ENCODE results near the gene PUM2. TPM values are rescaled to one million over a fixed set of nuclear protein-coding genes. Genes with fewer than 3 reads are reported as not detected.

The PUM2 gene
- total RNA-seq, 1 experiment from 2014 or later: 105 TPM

GRCh38 chr2:20304411-20304810, 46.2 kb downstream of the PUM2 start:
- Histone ChIP-seq H2AFZ (ENCODE audit: low read depth, low read length, poor library complexity, severe bottlenecking) (no peak overlapping the region), H3K9me2 (ENCODE audit: insufficient read depth) (no peaks in the 10 kb centered on the region), H3K36me3 (ENCODE audit: control insufficient read depth in 1 of 2, insufficient read depth in 2 of 2, low read length in 2 of 2) (peaks cover 18 to 22% of the 10 kb centered on the region in 2 experiments), H4K20me1 (ENCODE audit: insufficient read depth) (peaks cover 22% of the 10 kb centered on the region; the same call in 1 of the 2 replicates), H3K9ac (ENCODE audit: low read length) (no peak overlapping the region), H3K9me3 (ENCODE audit: control insufficient read depth in 1 of 2, insufficient read depth in 1 of 2, low read depth in 1 of 2, low read length in 2 of 2) (no peaks in the 10 kb centered on the region), H3K27me3 (ENCODE audit: insufficient read depth, low read length) (no peaks in the 10 kb centered on the region), H3K79me2 (ENCODE audit: insufficient read depth, low read length) (peaks cover 96% of the 10 kb centered on the region), H3K4me1 (ENCODE audit: control insufficient read depth in 1 of 2, insufficient read depth in 2 of 2, low read length in 2 of 2) (peaks cover 0 to 4% of the 10 kb centered on the region in 2 experiments; a peak in 1 of 4 replicates), H3K4me2 (ENCODE audit: low read length) (no peak overlapping the region), H3K4me3 (replicated peaks in 1 of 2; ENCODE audit: low read depth in 1 of 2, low read length in 2 of 2) (no peak overlapping the region), H3K27ac (ENCODE audit: low read depth, low read length) (no peak overlapping the region)
- no TSS peak for BruUV-seq (replicated peaks)
- ChIA-PET RAD21 (ENCODE audit: low non-redundant PET in 1 of 2, low total read pairs in 2 of 2, uncharacterized antibody in 2 of 2, unreplicated experiment in 2 of 2) (no interaction called here), POLR2A (no interaction called here), CTCF (interaction anchor here (1.1 to 2.8 kb wide), 3 partner anchors 9 to 22 kb away, joined by 4 to 16 read pairs (median 5); no protein-coding TSS in a partner anchor)
- intact Hi-C loops (cut with micrococcal nuclease): no loop called here
- no peak for ATAC-seq
- no peak for TF ChIP-seq SIN3A (IDR thresholded peaks at IDR 0.05; ENCODE audit: low read depth)
- TF ChIP-seq EZH2phosphoT487 (IDR thresholded peaks at IDR 0.05; ENCODE audit: borderline replicate concordance): no peak
- no peak for TF ChIP-seq SP1 (IDR thresholded peaks at IDR 0.05; ENCODE audit: low read depth)
- TF ChIP-seq SRF (IDR thresholded peaks at IDR 0.05; ENCODE audit: low read depth): no peak
- TF ChIP-seq ATF3 (IDR thresholded peaks at IDR 0.05): no peak
- TF ChIP-seq JUND (IDR thresholded peaks at IDR 0.05): no peak
- no peak for TF ChIP-seq ZBTB33 (IDR thresholded peaks at IDR 0.05; ENCODE audit: extremely low read depth, insufficient replicate concordance, low read length)
- no peak for TF ChIP-seq EGR1 (IDR thresholded peaks at IDR 0.05; ENCODE audit: low read depth)
- no peak for TF ChIP-seq POLR2A (IDR thresholded peaks at IDR 0.05; ENCODE audit: borderline replicate concordance, extremely low read depth, insufficient read depth, insufficient read length)
- no peak for TF ChIP-seq MAX (IDR thresholded peaks at IDR 0.05)
- no peak for TF ChIP-seq CTCF (IDR thresholded peaks at IDR 0.05 in 2 of 3, conservative IDR thresholded peaks at IDR 0.05 in 1 of 3; ENCODE audit: borderline replicate concordance in 1 of 3, insufficient read depth in 1 of 3, low read depth in 2 of 3, low read length in 2 of 3)
- TF ChIP-seq CBX3 (IDR thresholded peaks at IDR 0.05; ENCODE audit: low read depth): no peak
- TF ChIP-seq TCF7L2 (IDR thresholded peaks at IDR 0.05; ENCODE audit: borderline replicate concordance, extremely low read depth, insufficient read depth, insufficient read length): no peak
- no peak for TF ChIP-seq CEBPB (IDR thresholded peaks at IDR 0.05; ENCODE audit: low read depth)
- no peak for TF ChIP-seq YY1 (IDR thresholded peaks at IDR 0.05; ENCODE audit: extremely low read depth, insufficient replicate concordance, low read depth, low read length)
- no peak for TF ChIP-seq ELF1 (IDR thresholded peaks at IDR 0.05; ENCODE audit: borderline replicate concordance, low read depth)
- no peak for TF ChIP-seq ZFX (IDR thresholded peaks at IDR 0.05)
- TF ChIP-seq EZH2 (IDR thresholded peaks at IDR 0.05): no peak
- no peak for TF ChIP-seq ZNF274 (IDR thresholded peaks at IDR 0.05; ENCODE audit: low read depth, low read length)
- DNase-seq (ENCODE audit: low read depth, low spot score): no peak

Measured in HCT116 (cell line).